Measurements from ENCODE around the gene SLC26A3. TPM values are rescaled to one million over a fixed set of nuclear protein-coding genes. Genes with fewer than 3 reads are reported as not detected.

SLC26A3 gene
- total and polyA plus RNA-seq, 2 experiments from 2014 or later, result not detected

Other genes starting within 250 kb of the SLC26A3 start
- gene COG5, start 239.3 kb downstream of the SLC26A3 start, total RNA-seq (2014; rRNA removed; shearing (Covaris generic)), result 36.5 and 40.6 TPM in 2 replicates
- gene COG5, start 239.3 kb downstream of the SLC26A3 start, polyA plus RNA-seq (2016; fragmentation: Nextera tagmentation; extraction: Ambion mirVana), result 11.0 and 15.4 TPM in 2 replicates
- 16.8 and 22.9 TPM in 2 replicates for gene DUS4L, start 239.3 kb downstream of the SLC26A3 start, total RNA-seq (2014; rRNA removed; shearing (Covaris generic))
- gene DUS4L, start 239.3 kb downstream of the SLC26A3 start, polyA plus RNA-seq (2016; fragmentation: Nextera tagmentation; extraction: Ambion mirVana), result 16.3 and 16.7 TPM in 2 replicates
- gene BCAP29, start 223.0 kb downstream of the SLC26A3 start, total RNA-seq (2014; rRNA removed; shearing (Covaris generic)), result 15.8 and 18.4 TPM in 2 replicates
- gene BCAP29, start 223.0 kb downstream of the SLC26A3 start, polyA plus RNA-seq (2016; fragmentation: Nextera tagmentation; extraction: Ambion mirVana), result 20.3 and 24.0 TPM in 2 replicates
- 0.07 TPM in 1 of 2 replicates, not detected in the other for gene SLC26A4, start 142.4 kb downstream of the SLC26A3 start, total RNA-seq (2014; rRNA removed; shearing (Covaris generic))
- gene SLC26A4, start 142.4 kb downstream of the SLC26A3 start, polyA plus RNA-seq (2016; fragmentation: Nextera tagmentation; extraction: Ambion mirVana), result not detected in 2 replicates
- 31.1 and 65.4 TPM in 2 replicates for gene CBLL1, start 59.1 kb downstream of the SLC26A3 start, total RNA-seq (2014; rRNA removed; shearing (Covaris generic))
- 54.1 and 67.4 TPM in 2 replicates for gene CBLL1, start 59.1 kb downstream of the SLC26A3 start, polyA plus RNA-seq (2016; fragmentation: Nextera tagmentation; extraction: Ambion mirVana)
- 68.6 and 76.2 TPM in 2 replicates for gene DLD, start 88.0 kb upstream of the SLC26A3 start, total RNA-seq (2014; rRNA removed; shearing (Covaris generic))
- 28.8 and 38.1 TPM in 2 replicates for gene DLD, start 88.0 kb upstream of the SLC26A3 start, polyA plus RNA-seq (2016; fragmentation: Nextera tagmentation; extraction: Ambion mirVana)
- 57.6 and 57.8 TPM in 2 replicates for gene LAMB1, start 199.9 kb upstream of the SLC26A3 start, total RNA-seq (2014; rRNA removed; shearing (Covaris generic))
- gene LAMB1, start 199.9 kb upstream of the SLC26A3 start, polyA plus RNA-seq (2016; fragmentation: Nextera tagmentation; extraction: Ambion mirVana), result 50.0 and 53.5 TPM in 2 replicates